HL-60 (cell line): ENCODE measurements around the gene CYB5R4.

Experiments used
- DNase-seq, 2 experiments: peaks; one replicate each; pipeline ENCODE4 v3.0.0-alpha.2; 2010 to 2020; ENCODE audit warnings: low read depth in 1 of 2, low spot score in 1 of 2
- H3K27ac ChIP-seq: fragments of 250-450 bp; sonication (Bioruptor Pico); replicated peaks from 2 replicates; pipeline ENCODE4 v1.5.1; 2020; ENCODE audit warnings: mild to moderate bottlenecking, moderate library complexity
- H3K27me3 ChIP-seq: fragments of 250-450 bp; sonication (Bioruptor Pico); 2 replicates; pipeline ENCODE4 v1.5.1; 2021; ENCODE audit warnings: mild to moderate bottlenecking, moderate library complexity; ENCODE audit not compliant: insufficient read depth, poor library complexity, severe bottlenecking
- H3K4me3 ChIP-seq: replicated peaks from 2 replicates; pipeline ENCODE4 v1.5.1; 2011; ENCODE audit warnings: mild to moderate bottlenecking, control low read depth, low read length; ENCODE audit not compliant: insufficient read depth
- CTCF ChIP-seq: IDR thresholded peaks from one replicate; pipeline ENCODE4 v1.5.1; 2011; ENCODE audit warnings: low read length, control low read depth, inconsistent platforms; ENCODE audit not compliant: insufficient read depth
- GABPA ChIP-seq: IDR thresholded peaks from 2 replicates; pipeline ENCODE4 v1.6.1; 2012; ENCODE audit warnings: low read depth
- POLR2AphosphoS5 ChIP-seq: IDR thresholded peaks from 2 replicates; pipeline ENCODE4 v1.6.1; 2012; ENCODE audit warnings: low read depth
- SPI1 ChIP-seq: IDR thresholded peaks from 2 replicates; pipeline ENCODE4 v1.6.1; 2012; ENCODE audit warnings: low read depth, mild to moderate bottlenecking, borderline replicate concordance
- TF ChIP-seq, protein P1 (sequence below): IDR thresholded peaks from 2 replicates; pipeline ENCODE4 v1.6.1; 2012; ENCODE audit warnings: low read depth; ENCODE audit not compliant: insufficient replicate concordance

Gene CYB5R4

GRCh38 chr6:83854766-83855165 lies 4.7 kb upstream of the CYB5R4 start:
- TF ChIP-seq GABPA (no peak), POLR2AphosphoS5 (no peak), CTCF (no peak), SPI1 (no peak)
- TF ChIP-seq, protein P1, sequence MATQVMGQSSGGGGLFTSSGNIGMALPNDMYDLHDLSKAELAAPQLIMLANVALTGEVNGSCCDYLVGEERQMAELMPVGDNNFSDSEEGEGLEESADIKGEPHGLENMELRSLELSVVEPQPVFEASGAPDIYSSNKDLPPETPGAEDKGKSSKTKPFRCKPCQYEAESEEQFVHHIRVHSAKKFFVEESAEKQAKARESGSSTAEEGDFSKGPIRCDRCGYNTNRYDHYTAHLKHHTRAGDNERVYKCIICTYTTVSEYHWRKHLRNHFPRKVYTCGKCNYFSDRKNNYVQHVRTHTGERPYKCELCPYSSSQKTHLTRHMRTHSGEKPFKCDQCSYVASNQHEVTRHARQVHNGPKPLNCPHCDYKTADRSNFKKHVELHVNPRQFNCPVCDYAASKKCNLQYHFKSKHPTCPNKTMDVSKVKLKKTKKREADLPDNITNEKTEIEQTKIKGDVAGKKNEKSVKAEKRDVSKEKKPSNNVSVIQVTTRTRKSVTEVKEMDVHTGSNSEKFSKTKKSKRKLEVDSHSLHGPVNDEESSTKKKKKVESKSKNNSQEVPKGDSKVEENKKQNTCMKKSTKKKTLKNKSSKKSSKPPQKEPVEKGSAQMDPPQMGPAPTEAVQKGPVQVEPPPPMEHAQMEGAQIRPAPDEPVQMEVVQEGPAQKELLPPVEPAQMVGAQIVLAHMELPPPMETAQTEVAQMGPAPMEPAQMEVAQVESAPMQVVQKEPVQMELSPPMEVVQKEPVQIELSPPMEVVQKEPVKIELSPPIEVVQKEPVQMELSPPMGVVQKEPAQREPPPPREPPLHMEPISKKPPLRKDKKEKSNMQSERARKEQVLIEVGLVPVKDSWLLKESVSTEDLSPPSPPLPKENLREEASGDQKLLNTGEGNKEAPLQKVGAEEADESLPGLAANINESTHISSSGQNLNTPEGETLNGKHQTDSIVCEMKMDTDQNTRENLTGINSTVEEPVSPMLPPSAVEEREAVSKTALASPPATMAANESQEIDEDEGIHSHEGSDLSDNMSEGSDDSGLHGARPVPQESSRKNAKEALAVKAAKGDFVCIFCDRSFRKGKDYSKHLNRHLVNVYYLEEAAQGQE, result no peak
- Histone ChIP-seq H3K27ac (no peak overlapping the region), H3K4me3 (no peak overlapping the region), H3K27me3 (peaks cover 31% of the 10 kb centered on the region)
- DNase-seq, result no peak

DNA sequence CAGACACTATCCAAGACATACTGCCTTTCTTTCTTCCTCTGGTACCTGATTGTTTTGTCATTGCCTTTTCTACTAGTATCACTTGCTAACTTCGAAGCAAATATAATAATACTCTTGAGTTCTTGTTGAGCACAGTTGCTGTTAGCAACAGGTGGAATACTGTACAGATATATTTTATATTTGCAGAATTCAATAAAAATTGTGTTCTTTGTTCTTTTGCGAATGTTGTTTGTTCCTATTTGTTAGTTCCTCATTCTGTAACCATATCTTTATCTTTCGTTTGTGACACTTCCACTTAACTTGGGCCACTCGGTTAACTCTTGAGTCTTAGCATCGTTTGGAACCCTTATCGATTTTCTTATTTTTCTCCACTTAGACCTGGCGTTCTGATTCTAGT lies 868 bp downstream of the CYB5R4 start:
- TF ChIP-seq, protein P1, result no peak
- TF ChIP-seq GABPA, result no peak
- no peak for TF ChIP-seq SPI1
- no peak for TF ChIP-seq CTCF
- TF ChIP-seq POLR2AphosphoS5, result no peak
- DNase-seq, result no peak
- peak overlapping the region; percentile 72 for H3K27ac ChIP-seq

DNA sequence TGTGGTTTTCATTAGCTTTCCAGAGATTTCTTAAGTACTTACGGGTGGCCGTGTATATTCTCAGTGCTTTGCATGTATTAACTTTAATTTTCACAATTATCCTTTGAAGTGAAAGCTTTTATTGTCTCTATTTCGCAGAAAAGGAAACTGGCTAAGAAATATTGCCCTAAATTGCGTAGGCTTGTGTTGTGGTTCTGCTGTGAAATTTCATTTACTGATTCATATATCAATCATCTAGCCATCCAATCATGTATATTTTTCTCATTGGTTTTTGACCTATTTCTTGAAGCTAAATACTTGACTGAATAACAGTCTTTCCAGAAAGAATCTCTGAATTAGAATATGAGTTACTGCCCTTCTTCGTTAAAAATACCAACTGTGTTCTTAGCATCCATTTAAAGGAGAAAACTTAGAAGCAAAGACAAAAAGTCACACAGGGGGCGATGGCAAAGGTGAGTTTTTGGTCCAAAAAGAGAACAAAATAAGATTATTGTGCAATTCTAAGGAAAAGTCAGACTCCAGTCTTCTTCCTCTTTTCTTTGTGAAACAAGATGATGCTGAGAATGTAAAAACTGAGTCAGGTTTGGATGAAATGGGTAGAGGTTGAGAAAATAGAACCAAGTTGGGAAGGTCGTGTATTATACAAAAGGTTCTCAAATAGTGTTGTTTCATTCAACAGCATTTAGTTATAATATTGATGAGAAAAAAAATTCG lies 1.4 kb downstream of the CYB5R4 start:
- TF ChIP-seq, protein P1, result no peak
- 0 out of 2 replicates have a peak, but pooled peaks have one; percentile 16 for TF ChIP-seq SPI1
- H3K27me3 ChIP-seq, result no peaks in the 10 kb centered on the region
- no peak for DNase-seq
- H3K27ac ChIP-seq, result no peak overlapping the region
- peak overlapping the region; percentile 95 for H3K4me3 ChIP-seq

More for the DNA sequence above, 868 bp downstream of the CYB5R4 start:
- H3K4me3 ChIP-seq, result peak overlapping the region; percentile 95
- no peaks in the 10 kb centered on the region for H3K27me3 ChIP-seq
